HG02973 (cell line): ENCODE data around the gene EBLN2.

Source experiments
- ATAC-seq: cut with Tn5 transposase; IDR thresholded peaks from one replicate; pipeline ENCODE4 v1.9.1; 2021; ENCODE audit warnings: moderate library complexity; ENCODE audit not compliant: unreplicated experiment

Gene EBLN2

GRCh38 chr3:73101881-73102280 is 40.4 kb downstream of the EBLN2 start:
- no peak for ATAC-seq

- ATAC-seq: no peak
Observed at GRCh38 chr3:73107215-73107614, 45.8 kb downstream of the EBLN2 start.

- ATAC-seq: no peak
Observed at GRCh38 chr3:73107676-73108187, 46.3 kb downstream of the EBLN2 start.

- no peak for ATAC-seq
Observed at GRCh38 chr3:73108750-73109149, 47.3 kb downstream of the EBLN2 start.

- no peak for ATAC-seq
Observed at GRCh38 chr3:73110530-73110929, 49.1 kb downstream of the EBLN2 start.
